CD8-positive, alpha-beta memory T cell (primary cell): ENCODE measurements around the gene MAP1B. TPM values are rescaled to one million over a fixed set of nuclear protein-coding genes. Genes with fewer than 3 reads are reported as not detected.

Source experiments
- CTCF ChIA-PET: fragments of 350-600 bp; sonication (Branson Sonifier 250); formaldehyde crosslinking; loops from one replicate; lab custom pipeline; 2021; ENCODE audit warnings: antibody characterized with exemption; lab: Charles Lee
- POLR2A ChIA-PET: fragments of 350-600 bp; sonication (Branson Sonifier 250); formaldehyde crosslinking; loops from one replicate; lab custom pipeline; 2021; ENCODE audit warnings: antibody characterized with exemption; lab: Charles Lee
- DNase-seq, 5 donors: peaks; one replicate each; pipeline versions ENCODE4 v3.0.0 to v3.0.0-alpha.2; 2020 to 2022; ENCODE audit warnings: mixed read lengths in 1 of 5
- H3K27ac ChIP-seq: one replicate; pipeline ENCODE4 v1.7.0; 2013; ENCODE audit warnings: low read depth, mild to moderate bottlenecking, low read length, moderate library complexity
- H3K27me3 ChIP-seq: 2 replicates; pipeline ENCODE4 v1.7.0; 2013; ENCODE audit warnings: low read length, mild to moderate bottlenecking; ENCODE audit not compliant: insufficient read depth, poor library complexity, severe bottlenecking
- H3K36me3 ChIP-seq: 2 replicates; pipeline ENCODE4 v1.7.0; 2013; ENCODE audit warnings: mild to moderate bottlenecking, low read length, moderate library complexity; ENCODE audit not compliant: insufficient read depth
- H3K4me1 ChIP-seq: 2 replicates; pipeline ENCODE4 v1.7.0; 2013; ENCODE audit warnings: mild to moderate bottlenecking, low read length, moderate library complexity; ENCODE audit not compliant: insufficient read depth
- H3K4me3 ChIP-seq: 2 replicates; pipeline ENCODE4 v1.7.0; 2013; ENCODE audit warnings: mild to moderate bottlenecking, low read length
- H3K9me3 ChIP-seq: 2 replicates; pipeline ENCODE4 v1.7.0; 2013; ENCODE audit warnings: mild to moderate bottlenecking, low read length
- H3K27ac Mint-ChIP-seq, 8 donors: one replicate each; pipeline ENCODE4 v1.8.0; 2020 to 2021; ENCODE audit warnings: mixed read lengths in 8 of 8, mild to moderate bottlenecking in 6 of 8, inconsistent platforms in 3 of 8, moderate library complexity in 3 of 8
- H3K27me3 Mint-ChIP-seq, 2 donors: one replicate each; pipeline ENCODE4 v1.8.0; 2020 to 2021; ENCODE audit warnings: mixed read lengths in 2 of 2, mild to moderate bottlenecking in 1 of 2, moderate library complexity in 1 of 2
- H3K36me3 Mint-ChIP-seq, 3 donors: one replicate each; pipeline ENCODE4 v1.8.0; 2020 to 2021; ENCODE audit warnings: mixed read lengths in 3 of 3, inconsistent platforms in 1 of 3, mild to moderate bottlenecking in 1 of 3
- H3K4me1 Mint-ChIP-seq, 3 donors: one replicate each; pipeline ENCODE4 v1.8.0; 2020 to 2021; ENCODE audit warnings: mixed read lengths in 3 of 3, inconsistent platforms in 1 of 3, mild to moderate bottlenecking in 1 of 3
- H3K4me3 Mint-ChIP-seq, 7 donors: one replicate each; pipeline ENCODE4 v1.8.0; 2020 to 2021; ENCODE audit warnings: mixed read lengths in 7 of 7, mild to moderate bottlenecking in 6 of 7, moderate library complexity in 4 of 7, inconsistent platforms in 2 of 7
- H3K9me3 Mint-ChIP-seq, 5 donors: one replicate each; pipeline ENCODE4 v1.8.0; 2020 to 2022; ENCODE audit warnings: mixed read lengths in 5 of 5, mild to moderate bottlenecking in 3 of 5, moderate library complexity in 2 of 5, inconsistent platforms in 1 of 5
- polyA plus RNA-seq: library from polyadenylated mRNA; unstranded; fragments of 300-500 nt; fragmentation: Illumina TruSeq; gene quantifications from one replicate; pipeline ENCODE4 v1.2.3, GENCODE V29; 2021
- total RNA-seq, 2 experiments: library from RNA; stranded (reverse); gene quantifications; one replicate each; pipeline ENCODE4 v1.2.3, GENCODE V29; 2021

Gene MAP1B
- total and polyA plus RNA-seq, 3 experiments from 2014 or later, result 0.13 to 0.18 (median 0.16) TPM

GRCh38 chr5:72070529-72070928 lies 36.7 kb upstream of the MAP1B start:
- peaks cover 0 to 1% (median 0%) of the 10 kb centered on the region in 3 donors for H3K36me3 Mint-ChIP-seq
- H3K27ac ChIP-seq, result no peak overlapping the region
- H3K4me3 Mint-ChIP-seq, result no peak overlapping the region
- no peak overlapping the region for H3K27ac Mint-ChIP-seq
- POLR2A ChIA-PET, result no interaction called here
- no peak for DNase-seq
- H3K4me1 ChIP-seq, result no peaks in the 10 kb centered on the region
- CTCF ChIA-PET, result no interaction called here
- peaks cover 0 to 2% (median 0%) of the 10 kb centered on the region in 5 donors for H3K9me3 Mint-ChIP-seq
- no peaks in the 10 kb centered on the region for H3K27me3 ChIP-seq
- H3K4me1 Mint-ChIP-seq, result no peaks in the 10 kb centered on the region
- no peaks in the 10 kb centered on the region for H3K9me3 ChIP-seq
- H3K36me3 ChIP-seq, result no peaks in the 10 kb centered on the region
- peaks cover 16 to 26% of the 10 kb centered on the region in 2 donors for H3K27me3 Mint-ChIP-seq
- no peak overlapping the region for H3K4me3 ChIP-seq

GRCh38 chr5:72071906-72072305 lies 35.4 kb upstream of the MAP1B start:
- H3K4me1 ChIP-seq, result no peaks in the 10 kb centered on the region
- H3K4me3 ChIP-seq, result no peak overlapping the region
- no peaks in the 10 kb centered on the region for H3K36me3 ChIP-seq
- POLR2A ChIA-PET, result no interaction called here
- no peaks in the 10 kb centered on the region for H3K27me3 ChIP-seq
- Mint-ChIP-seq H3K27ac (no peak overlapping the region), H3K36me3 (peaks cover 0 to 1% (median 0%) of the 10 kb centered on the region in 3 donors), H3K4me3 (no peak overlapping the region), H3K9me3 (no peaks in the 10 kb centered on the region), H3K4me1 (no peaks in the 10 kb centered on the region), H3K27me3 (peaks cover 10 to 23% of the 10 kb centered on the region in 2 donors)
- no peak overlapping the region for H3K27ac ChIP-seq
- H3K9me3 ChIP-seq, result no peaks in the 10 kb centered on the region
- DNase-seq, result no peak
- CTCF ChIA-PET, result no interaction called here

GRCh38 chr5:72074251-72074650 lies 33.0 kb upstream of the MAP1B start:
- ChIA-PET CTCF (no interaction called here), POLR2A (no interaction called here)
- Histone ChIP-seq H3K9me3 (no peaks in the 10 kb centered on the region), H3K4me3 (no peak overlapping the region), H3K27me3 (no peaks in the 10 kb centered on the region), H3K27ac (no peak overlapping the region), H3K4me1 (no peaks in the 10 kb centered on the region), H3K36me3 (no peaks in the 10 kb centered on the region)
- no peak for DNase-seq
- H3K4me3 Mint-ChIP-seq, result no peak overlapping the region
- H3K36me3 Mint-ChIP-seq, result no peaks in the 10 kb centered on the region
- H3K9me3 Mint-ChIP-seq, result no peaks in the 10 kb centered on the region
- peaks cover 12 to 25% of the 10 kb centered on the region in 2 donors for H3K27me3 Mint-ChIP-seq
- no peak overlapping the region for H3K27ac Mint-ChIP-seq
- H3K4me1 Mint-ChIP-seq, result no peaks in the 10 kb centered on the region

GRCh38 chr5:72075461-72075860 lies 31.8 kb upstream of the MAP1B start:
- Mint-ChIP-seq H3K27ac (peak overlapping the region in 1 of 8 donors; percentile 40), H3K36me3 (no peaks in the 10 kb centered on the region), H3K9me3 (no peaks in the 10 kb centered on the region), H3K4me1 (no peaks in the 10 kb centered on the region), H3K27me3 (peaks cover 7 to 28% of the 10 kb centered on the region in 2 donors), H3K4me3 (no peak overlapping the region)
- Histone ChIP-seq H3K27ac (no peak overlapping the region), H3K9me3 (no peaks in the 10 kb centered on the region), H3K4me3 (no peak overlapping the region), H3K27me3 (no peaks in the 10 kb centered on the region), H3K4me1 (no peaks in the 10 kb centered on the region), H3K36me3 (no peaks in the 10 kb centered on the region)
- DNase-seq, result no peak
- ChIA-PET POLR2A (no interaction called here), CTCF (no interaction called here)

- no peaks in the 10 kb centered on the region for H3K36me3 ChIP-seq
- CTCF ChIA-PET, result no interaction called here
- Mint-ChIP-seq H3K36me3 (no peaks in the 10 kb centered on the region), H3K4me3 (no peak overlapping the region), H3K9me3 (no peaks in the 10 kb centered on the region), H3K4me1 (no peaks in the 10 kb centered on the region), H3K27me3 (peaks cover 8 to 25% of the 10 kb centered on the region in 2 donors), H3K27ac (no peak overlapping the region)
- no peak overlapping the region for H3K27ac ChIP-seq
- no peak for DNase-seq
- H3K27me3 ChIP-seq, result peaks cover under 1% of the 10 kb centered on the region
- no peaks in the 10 kb centered on the region for H3K9me3 ChIP-seq
- POLR2A ChIA-PET, result no interaction called here
- no peaks in the 10 kb centered on the region for H3K4me1 ChIP-seq
- H3K4me3 ChIP-seq, result no peak overlapping the region
These were observed 30.5 kb upstream of the MAP1B start for GRCh38 chr5:72076621-72077300.

- H3K9me3 ChIP-seq, result no peaks in the 10 kb centered on the region
- no peak overlapping the region for H3K4me3 Mint-ChIP-seq
These were observed 29.9 kb upstream of the MAP1B start for GRCh38 chr5:72077390-72077789.

GRCh38 chr5:72079288-72079687 lies 28.0 kb upstream of the MAP1B start:
- Histone ChIP-seq H3K9me3 (no peaks in the 10 kb centered on the region), H3K4me3 (no peak overlapping the region), H3K36me3 (no peaks in the 10 kb centered on the region), H3K27ac (no peak overlapping the region), H3K4me1 (no peaks in the 10 kb centered on the region), H3K27me3 (peaks cover 4% of the 10 kb centered on the region)
- Mint-ChIP-seq H3K27me3 (peaks cover 17 to 45% of the 10 kb centered on the region in 2 donors), H3K9me3 (no peaks in the 10 kb centered on the region), H3K4me3 (no peak overlapping the region), H3K4me1 (no peaks in the 10 kb centered on the region), H3K36me3 (no peaks in the 10 kb centered on the region), H3K27ac (no peak overlapping the region)
- ChIA-PET POLR2A (no interaction called here), CTCF (no interaction called here)
- no peak for DNase-seq

More at GRCh38 chr5:72077390-72077789, 29.9 kb upstream of the MAP1B start:
- POLR2A ChIA-PET, result no interaction called here
- H3K4me1 ChIP-seq, result no peaks in the 10 kb centered on the region
- Mint-ChIP-seq H3K27me3 (peaks cover 10 to 32% of the 10 kb centered on the region in 2 donors), H3K27ac (no peak overlapping the region), H3K9me3 (no peaks in the 10 kb centered on the region), H3K36me3 (no peaks in the 10 kb centered on the region), H3K4me1 (no peaks in the 10 kb centered on the region)
- H3K36me3 ChIP-seq, result no peaks in the 10 kb centered on the region
- peaks cover 4% of the 10 kb centered on the region for H3K27me3 ChIP-seq
- no peak overlapping the region for H3K4me3 ChIP-seq
- CTCF ChIA-PET, result no interaction called here
- no peak for DNase-seq
- no peak overlapping the region for H3K27ac ChIP-seq

- Histone ChIP-seq H3K4me3 (no peak overlapping the region), H3K27me3 (peaks cover 4% of the 10 kb centered on the region), H3K9me3 (no peaks in the 10 kb centered on the region), H3K27ac (no peak overlapping the region), H3K4me1 (no peaks in the 10 kb centered on the region), H3K36me3 (no peaks in the 10 kb centered on the region)
- no peaks in the 10 kb centered on the region for H3K9me3 Mint-ChIP-seq
- H3K36me3 Mint-ChIP-seq, result no peaks in the 10 kb centered on the region
- ChIA-PET POLR2A (no interaction called here), CTCF (no interaction called here)
- DNase-seq, result no peak
- H3K27me3 Mint-ChIP-seq, result peaks cover 25 to 58% of the 10 kb centered on the region in 2 donors
- H3K4me1 Mint-ChIP-seq, result no peaks in the 10 kb centered on the region
- no peak overlapping the region for H3K4me3 Mint-ChIP-seq
- H3K27ac Mint-ChIP-seq, result no peak overlapping the region
These were observed 25.2 kb upstream of the MAP1B start for GRCh38 chr5:72082048-72082447.
